ENCODE results near the gene LRIT2. TPM values are rescaled to one million over a fixed set of nuclear protein-coding genes. Genes with fewer than 3 reads are reported as not detected.

LRIT2 gene
- total RNA-seq, 1 donor from 2014 or later, result not detected

- TF ChIP-seq, protein P1, sequence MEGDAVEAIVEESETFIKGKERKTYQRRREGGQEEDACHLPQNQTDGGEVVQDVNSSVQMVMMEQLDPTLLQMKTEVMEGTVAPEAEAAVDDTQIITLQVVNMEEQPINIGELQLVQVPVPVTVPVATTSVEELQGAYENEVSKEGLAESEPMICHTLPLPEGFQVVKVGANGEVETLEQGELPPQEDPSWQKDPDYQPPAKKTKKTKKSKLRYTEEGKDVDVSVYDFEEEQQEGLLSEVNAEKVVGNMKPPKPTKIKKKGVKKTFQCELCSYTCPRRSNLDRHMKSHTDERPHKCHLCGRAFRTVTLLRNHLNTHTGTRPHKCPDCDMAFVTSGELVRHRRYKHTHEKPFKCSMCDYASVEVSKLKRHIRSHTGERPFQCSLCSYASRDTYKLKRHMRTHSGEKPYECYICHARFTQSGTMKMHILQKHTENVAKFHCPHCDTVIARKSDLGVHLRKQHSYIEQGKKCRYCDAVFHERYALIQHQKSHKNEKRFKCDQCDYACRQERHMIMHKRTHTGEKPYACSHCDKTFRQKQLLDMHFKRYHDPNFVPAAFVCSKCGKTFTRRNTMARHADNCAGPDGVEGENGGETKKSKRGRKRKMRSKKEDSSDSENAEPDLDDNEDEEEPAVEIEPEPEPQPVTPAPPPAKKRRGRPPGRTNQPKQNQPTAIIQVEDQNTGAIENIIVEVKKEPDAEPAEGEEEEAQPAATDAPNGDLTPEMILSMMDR (conservative IDR thresholded peaks at IDR 0.05), result no peak
- Mint-ChIP-seq H3K4me3 (no peak overlapping the region), H3K27ac (no peak overlapping the region), H3K4me1 (ENCODE audit: unreplicated experiment) (no peaks in the 10 kb centered on the region), H3K36me3 (no peaks in the 10 kb centered on the region), H3K27me3 (peaks cover 46% of the 10 kb centered on the region), H3K9me3 (no peaks in the 10 kb centered on the region)
- DNase-seq (ENCODE audit: extremely low spot score, unreplicated experiment), result no peak
Observed at GRCh38 chr10:84232376-84232775, 7.0 kb upstream of the LRIT2 start.

DNA sequence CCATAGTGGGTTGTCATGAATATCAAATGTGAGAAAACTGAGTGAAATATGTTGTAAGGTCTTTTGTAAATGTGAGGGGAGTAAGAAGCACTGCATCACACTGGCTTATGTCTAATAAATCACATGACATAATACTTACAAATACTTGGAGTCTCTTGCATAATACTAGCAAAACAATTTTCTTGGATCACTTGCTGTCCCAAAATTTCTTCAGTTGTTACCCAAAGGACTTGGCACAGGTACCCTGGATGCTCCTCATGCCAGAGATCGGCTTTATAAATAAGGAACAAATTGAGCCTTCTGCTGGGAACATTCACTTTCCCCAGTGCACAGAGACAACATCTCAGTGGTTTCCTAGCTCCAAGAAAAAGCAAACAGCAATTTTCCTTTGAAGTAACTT, 5.0 kb upstream of the LRIT2 start:
- DNase-seq (ENCODE audit: extremely low spot score, unreplicated experiment), result no peak
- no peaks in the 10 kb centered on the region for H3K4me1 Mint-ChIP-seq (ENCODE audit: unreplicated experiment)
- H3K9me3 Mint-ChIP-seq, result no peaks in the 10 kb centered on the region
- peaks cover 49% of the 10 kb centered on the region for H3K27me3 Mint-ChIP-seq
- TF ChIP-seq, protein P1 (conservative IDR thresholded peaks at IDR 0.05), result no peak
- no peak overlapping the region for H3K27ac Mint-ChIP-seq
- no peaks in the 10 kb centered on the region for H3K36me3 Mint-ChIP-seq
- no peak overlapping the region for H3K4me3 Mint-ChIP-seq

GRCh38 chr10:84227810-84228209, 2.5 kb upstream of the LRIT2 start:
- no peak overlapping the region for H3K4me3 Mint-ChIP-seq
- TF ChIP-seq, protein P1 (conservative IDR thresholded peaks at IDR 0.05), result no peak
- no peaks in the 10 kb centered on the region for H3K9me3 Mint-ChIP-seq
- peaks cover 54% of the 10 kb centered on the region for H3K27me3 Mint-ChIP-seq
- H3K27ac Mint-ChIP-seq, result no peak overlapping the region
- no peaks in the 10 kb centered on the region for H3K4me1 Mint-ChIP-seq (ENCODE audit: unreplicated experiment)
- DNase-seq (ENCODE audit: extremely low spot score, unreplicated experiment), result no peak
- H3K36me3 Mint-ChIP-seq, result no peaks in the 10 kb centered on the region

DNA sequence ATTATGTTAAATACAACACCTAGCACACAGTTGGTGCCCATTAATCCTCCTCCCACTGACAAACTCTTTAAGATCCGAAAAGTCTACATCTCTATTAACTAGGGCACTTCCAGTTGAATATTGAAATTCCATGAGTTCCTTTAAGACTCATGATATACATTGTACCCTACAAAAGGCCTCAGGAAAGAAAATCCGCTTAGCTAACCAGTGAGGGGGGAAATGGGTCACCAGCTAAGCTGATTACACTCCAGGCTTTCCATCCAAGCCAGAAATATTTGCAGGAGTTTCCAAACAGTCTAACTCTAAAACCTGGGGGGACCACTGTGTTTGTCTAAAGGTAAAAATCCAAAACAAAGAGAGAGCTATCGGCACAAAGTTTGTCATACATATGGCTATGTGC, 1.3 kb upstream of the LRIT2 start:
- H3K4me3 Mint-ChIP-seq, result no peak overlapping the region
- peaks cover 53% of the 10 kb centered on the region for H3K27me3 Mint-ChIP-seq
- DNase-seq (ENCODE audit: extremely low spot score, unreplicated experiment), result no peak
- TF ChIP-seq, protein P1 (conservative IDR thresholded peaks at IDR 0.05), result no peak
- no peaks in the 10 kb centered on the region for H3K36me3 Mint-ChIP-seq
- H3K4me1 Mint-ChIP-seq (ENCODE audit: unreplicated experiment), result no peaks in the 10 kb centered on the region
- no peak overlapping the region for H3K27ac Mint-ChIP-seq
- H3K9me3 Mint-ChIP-seq, result no peaks in the 10 kb centered on the region

DNA sequence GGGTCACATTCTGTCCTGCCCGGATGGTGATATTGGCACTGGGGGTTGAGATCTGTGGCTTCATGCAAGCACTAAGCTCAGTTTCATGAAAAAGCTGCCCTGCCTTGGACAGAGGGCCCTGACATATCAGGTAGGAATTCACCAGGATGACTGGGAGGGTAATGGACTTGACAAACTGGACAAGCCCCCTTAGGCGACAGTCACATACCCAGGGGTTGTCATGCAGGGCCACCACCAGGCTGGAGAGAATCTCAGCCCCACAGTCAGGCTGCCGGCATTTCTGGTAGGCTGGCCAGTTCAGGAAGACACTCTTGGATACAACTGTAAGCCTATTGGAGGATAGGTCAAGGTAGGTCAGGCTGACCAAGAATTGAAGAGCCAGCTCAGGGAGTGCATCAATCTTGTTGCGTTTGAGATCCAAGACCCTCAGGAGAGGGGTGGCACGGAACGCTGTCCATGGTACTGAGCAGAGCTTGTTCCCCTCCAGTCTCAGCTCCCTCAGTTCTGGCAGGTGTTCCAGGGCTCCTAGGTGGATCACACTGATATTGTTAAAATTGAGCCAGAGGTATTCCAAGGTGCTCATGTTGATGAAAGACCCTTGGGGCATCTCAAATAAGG, 824 bp downstream of the LRIT2 start:
- Mint-ChIP-seq H3K4me1 (ENCODE audit: unreplicated experiment) (no peaks in the 10 kb centered on the region), H3K4me3 (no peak overlapping the region), H3K9me3 (no peaks in the 10 kb centered on the region), H3K36me3 (no peaks in the 10 kb centered on the region), H3K27ac (no peak overlapping the region), H3K27me3 (peaks cover 46% of the 10 kb centered on the region)
- DNase-seq (ENCODE audit: extremely low spot score, unreplicated experiment), result no peak
- TF ChIP-seq, protein P1 (conservative IDR thresholded peaks at IDR 0.05), result no peak

- peaks cover 32% of the 10 kb centered on the region for H3K27me3 Mint-ChIP-seq
- H3K36me3 Mint-ChIP-seq, result no peaks in the 10 kb centered on the region
Observed at GRCh38 chr10:84221916-84222315, 3.4 kb downstream of the LRIT2 start.

More at GRCh38 chr10:84221916-84222315, 3.4 kb downstream of the LRIT2 start:
- Mint-ChIP-seq H3K27ac (no peak overlapping the region), H3K9me3 (no peaks in the 10 kb centered on the region), H3K4me3 (no peak overlapping the region), H3K4me1 (ENCODE audit: unreplicated experiment) (no peaks in the 10 kb centered on the region)
- DNase-seq (ENCODE audit: extremely low spot score, unreplicated experiment), result no peak
- TF ChIP-seq, protein P1 (conservative IDR thresholded peaks at IDR 0.05), result no peak
